ENCODE data around the gene EML3.

EML3 gene

DNA sequence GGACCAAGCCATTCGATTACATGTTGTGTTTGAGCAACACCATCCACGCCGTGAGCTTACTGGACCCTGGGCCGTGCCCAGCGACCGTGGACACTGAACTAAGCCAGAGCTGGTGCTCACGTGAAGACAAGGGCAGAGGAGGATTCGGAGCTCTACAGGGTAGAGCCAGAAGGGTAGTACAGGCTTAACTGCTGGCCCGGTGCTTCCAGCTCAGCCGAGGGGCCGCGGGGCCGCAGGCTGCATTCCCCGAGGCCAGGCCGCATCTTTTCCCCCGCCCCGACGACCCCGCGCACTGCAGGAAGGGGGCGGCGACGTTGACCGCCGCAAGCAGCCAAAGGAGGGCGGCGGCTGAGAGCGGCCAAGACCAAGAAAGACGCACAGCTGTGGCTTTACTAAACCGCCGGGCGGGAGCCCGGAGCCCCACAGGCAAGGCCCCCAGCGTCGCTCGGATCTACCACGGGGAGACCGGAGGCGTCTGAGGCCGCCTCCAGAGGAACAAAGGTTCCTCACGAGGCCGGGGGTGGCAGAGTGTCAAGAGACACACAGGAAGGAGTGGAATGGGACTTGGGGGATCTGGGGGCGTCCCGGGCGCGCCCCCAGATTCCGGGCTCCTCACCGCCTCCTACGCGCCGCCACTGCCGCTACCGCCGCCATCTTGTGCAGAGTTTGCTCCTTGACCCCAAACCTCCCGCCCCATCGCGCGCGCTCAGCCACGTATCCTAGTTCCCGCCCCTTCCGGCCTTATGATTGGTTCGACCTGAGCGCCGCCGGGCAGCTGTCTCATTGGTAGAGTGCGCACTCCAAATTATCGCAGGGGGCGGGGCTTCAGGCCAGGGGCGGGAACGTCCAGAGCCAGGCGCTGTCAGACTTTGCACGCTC is 33.6 kb upstream of the EML3 start, which contains the start of gene GANAB:
Gene GANAB (minus strand): TSS at position 668 of the 879 bp plus-strand sequence. CDS start 14 bp downstream, at position 654.
- peak; percentile 99 for ATAC-seq
- TF ChIP-seq SNAI2 (CRISPR knock-in tag; IDR thresholded peaks at IDR 0.05) (no peak), GLIS3 (CRISPR knock-in tag; IDR thresholded peaks at IDR 0.05) (0 out of 2 replicates have a peak, but pooled peaks have one; percentile 39)

DNA sequence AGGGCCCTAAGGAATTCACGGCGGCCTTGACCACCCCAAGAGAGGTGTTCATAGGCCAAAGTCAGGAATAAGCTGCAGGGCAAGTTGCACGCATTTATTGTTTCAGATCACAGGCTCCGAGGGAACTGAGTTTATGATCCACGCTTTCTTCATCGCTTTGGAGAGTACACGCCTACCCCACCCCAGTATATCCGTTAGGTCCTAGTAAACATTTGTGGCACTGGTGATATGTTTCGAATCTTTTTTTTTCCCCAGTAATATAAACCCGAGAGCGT is 33.0 kb upstream of the EML3 start:
- no peak for TF ChIP-seq ESRRG (CRISPR knock-in tag; IDR thresholded peaks at IDR 0.05)
- no peak for TF ChIP-seq TOX (CRISPR knock-in tag; IDR thresholded peaks at IDR 0.05; ENCODE audit: borderline replicate concordance)
- TF ChIP-seq PATZ1 (CRISPR knock-in tag; IDR thresholded peaks at IDR 0.05; ENCODE audit: borderline replicate concordance), result no peak
- TF ChIP-seq ZNF70 (CRISPR knock-in tag; IDR thresholded peaks at IDR 0.05), result no peak
- TF ChIP-seq SNAI2 (CRISPR knock-in tag; IDR thresholded peaks at IDR 0.05), result no peak
- TF ChIP-seq GLIS3 (CRISPR knock-in tag; IDR thresholded peaks at IDR 0.05), result no peak
- TF ChIP-seq OSR1 (CRISPR knock-in tag; IDR thresholded peaks at IDR 0.05), result no peak
- TF ChIP-seq ZC3H10 (CRISPR knock-in tag; IDR thresholded peaks at IDR 0.05), result no peak
- TF ChIP-seq CSRNP3 (CRISPR knock-in tag; IDR thresholded peaks at IDR 0.05), result no peak
- TF ChIP-seq POU6F1 (CRISPR knock-in tag; IDR thresholded peaks at IDR 0.05; ENCODE audit: borderline replicate concordance, low read depth), result no peak
- TF ChIP-seq PPARA (CRISPR knock-in tag; IDR thresholded peaks at IDR 0.05; ENCODE audit: borderline replicate concordance), result no peak
- no peak for TF ChIP-seq ARNTL (CRISPR knock-in tag; IDR thresholded peaks at IDR 0.05; ENCODE audit: borderline replicate concordance, low read depth)
- TF ChIP-seq TSHZ2 (CRISPR knock-in tag; IDR thresholded peaks at IDR 0.05), result no peak
- no peak for TF ChIP-seq ZFP3 (CRISPR knock-in tag; IDR thresholded peaks at IDR 0.05)
- TF ChIP-seq ZNF565 (CRISPR knock-in tag; conservative IDR thresholded peaks at IDR 0.05; ENCODE audit: low read depth), result no peak
- no peak for TF ChIP-seq CREB5 (CRISPR knock-in tag; IDR thresholded peaks at IDR 0.05; ENCODE audit: low read depth)
- TF ChIP-seq TCF4 (CRISPR knock-in tag; IDR thresholded peaks at IDR 0.05; ENCODE audit: borderline replicate concordance), result no peak
- ATAC-seq, result peak; percentile 4

DNA sequence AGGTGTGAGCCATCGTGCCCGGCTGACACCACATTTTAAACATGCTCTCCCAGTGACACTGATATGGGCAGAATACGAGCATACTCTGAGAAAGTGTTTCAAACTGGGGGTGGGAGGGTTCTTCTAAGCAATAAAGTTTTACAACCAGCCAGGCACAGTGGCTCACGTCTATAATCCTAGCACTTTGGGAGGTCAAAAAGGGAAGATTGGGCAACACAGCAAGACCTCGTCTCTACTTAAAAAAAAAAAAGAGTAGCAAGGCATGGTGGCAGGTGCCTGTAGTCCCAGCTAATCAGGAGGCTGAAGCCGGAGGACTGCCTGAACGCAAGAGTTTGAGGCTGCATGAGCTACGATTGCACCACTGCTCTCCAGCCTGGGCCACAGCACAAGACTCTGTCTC is 31.6 kb upstream of the EML3 start:
- no peak for ATAC-seq
- no peak for TF ChIP-seq CSRNP3 (CRISPR knock-in tag; IDR thresholded peaks at IDR 0.05)

Measured in SK-N-SH treated with all-trans-retinoic acid at 6 μM for 48 hours (cell line).